Measurements from ENCODE around the gene CHURC1. TPM values are rescaled to one million over a fixed set of nuclear protein-coding genes. Genes with fewer than 3 reads are reported as not detected.
"Not testable (repeated sequence)": the region's sequence is repeated elsewhere in the genome, so short reads cannot be mapped to it uniquely, and the experiment has no call there.

CHURC1 gene
- total RNA-seq, 1 donor from 2014 or later, result 33.4 TPM

- H3K4me1 ChIP-seq (ENCODE audit: control insufficient read depth in 3 of 3, insufficient read depth in 3 of 3, low read length in 3 of 3), result no peaks in the 10 kb centered on the region
- H3K9me3 ChIP-seq (ENCODE audit: control insufficient read depth in 3 of 3, low read length in 3 of 3), result no peaks in the 10 kb centered on the region
- H3K9ac ChIP-seq (ENCODE audit: low read depth in 1 of 3, low read length in 3 of 3), result no peak overlapping the region
- H3K27ac ChIP-seq (ENCODE audit: low read depth, low read length), result no peak overlapping the region
- H3K36me3 ChIP-seq (ENCODE audit: control insufficient read depth in 3 of 3, insufficient read depth in 3 of 3, low read length in 3 of 3), result no peaks in the 10 kb centered on the region
- no peak overlapping the region for H3K4me3 ChIP-seq (ENCODE audit: low read length in 3 of 3)
- H3K27me3 ChIP-seq (ENCODE audit: control insufficient read depth in 3 of 3, insufficient read depth in 3 of 3, low read length in 3 of 3), result no peaks in the 10 kb centered on the region
These were observed 14.3 kb upstream of the CHURC1 start for GRCh38 chr14:64899958-64900357.

- H3K9me3 ChIP-seq (ENCODE audit: control insufficient read depth in 3 of 3, low read length in 3 of 3), result no peaks in the 10 kb centered on the region
- H3K4me3 ChIP-seq (ENCODE audit: low read length in 3 of 3), result no peak overlapping the region
- H3K27me3 ChIP-seq (ENCODE audit: control insufficient read depth in 3 of 3, insufficient read depth in 3 of 3, low read length in 3 of 3), result no peaks in the 10 kb centered on the region
- H3K4me1 ChIP-seq (ENCODE audit: control insufficient read depth in 3 of 3, insufficient read depth in 3 of 3, low read length in 3 of 3), result no peaks in the 10 kb centered on the region
- no peak overlapping the region for H3K27ac ChIP-seq (ENCODE audit: low read depth, low read length)
- no peak overlapping the region for H3K9ac ChIP-seq (ENCODE audit: low read depth in 1 of 3, low read length in 3 of 3)
- H3K36me3 ChIP-seq (ENCODE audit: control insufficient read depth in 3 of 3, insufficient read depth in 3 of 3, low read length in 3 of 3), result no peaks in the 10 kb centered on the region
These were observed 8.2 kb upstream of the CHURC1 start for GRCh38 chr14:64906022-64906421.

GRCh38 chr14:64910847-64911495 is 3.3 kb upstream of the CHURC1 start:
- Histone ChIP-seq H3K4me1 (ENCODE audit: control insufficient read depth in 3 of 3, insufficient read depth in 3 of 3, low read length in 3 of 3) (peaks cover 11 to 13% (median 12%) of the 10 kb centered on the region in 3 donors), H3K9ac (ENCODE audit: low read depth in 1 of 3, low read length in 3 of 3) (no peak overlapping the region), H3K27me3 (ENCODE audit: control insufficient read depth in 3 of 3, insufficient read depth in 3 of 3, low read length in 3 of 3) (no peaks in the 10 kb centered on the region), H3K27ac (ENCODE audit: low read depth, low read length) (no peak overlapping the region), H3K36me3 (ENCODE audit: control insufficient read depth in 3 of 3, insufficient read depth in 3 of 3, low read length in 3 of 3) (no peaks in the 10 kb centered on the region), H3K4me3 (ENCODE audit: low read length in 3 of 3) (no peak overlapping the region), H3K9me3 (ENCODE audit: control insufficient read depth in 3 of 3, low read length in 3 of 3) (no peaks in the 10 kb centered on the region)

- H3K4me1 ChIP-seq (ENCODE audit: control insufficient read depth in 3 of 3, insufficient read depth in 3 of 3, low read length in 3 of 3), result peaks cover 13 to 15% (median 14%) of the 10 kb centered on the region in 3 donors
- no peaks in the 10 kb centered on the region for H3K9me3 ChIP-seq (ENCODE audit: control insufficient read depth in 3 of 3, low read length in 3 of 3)
- no peak overlapping the region for H3K9ac ChIP-seq (ENCODE audit: low read depth in 1 of 3, low read length in 3 of 3)
- H3K36me3 ChIP-seq (ENCODE audit: control insufficient read depth in 3 of 3, insufficient read depth in 3 of 3, low read length in 3 of 3), result no peaks in the 10 kb centered on the region
- H3K4me3 ChIP-seq (ENCODE audit: low read length in 3 of 3), result no peak overlapping the region
- no peak overlapping the region for H3K27ac ChIP-seq (ENCODE audit: low read depth, low read length)
- H3K27me3 ChIP-seq (ENCODE audit: control insufficient read depth in 3 of 3, insufficient read depth in 3 of 3, low read length in 3 of 3), result no peaks in the 10 kb centered on the region
These were observed 2.0 kb upstream of the CHURC1 start for GRCh38 chr14:64912261-64912660.

GRCh38 chr14:64913477-64913876 is 778 bp upstream of the CHURC1 start:
- H3K9ac ChIP-seq (ENCODE audit: low read depth in 1 of 3, low read length in 3 of 3), result peak overlapping the region in 1 of 3 donors; percentile 97
- peak overlapping the region; percentile 94 for H3K27ac ChIP-seq (ENCODE audit: low read depth, low read length)
- H3K4me3 ChIP-seq (ENCODE audit: low read length in 3 of 3); H3K36me3 ChIP-seq (ENCODE audit: control insufficient read depth in 3 of 3, insufficient read depth in 3 of 3, low read length in 3 of 3); H3K27me3 ChIP-seq (ENCODE audit: control insufficient read depth in 3 of 3, insufficient read depth in 3 of 3, low read length in 3 of 3); H3K9me3 ChIP-seq (ENCODE audit: control insufficient read depth in 3 of 3, low read length in 3 of 3): not testable (repeated sequence)
- H3K4me1 ChIP-seq (ENCODE audit: control insufficient read depth in 3 of 3, insufficient read depth in 3 of 3, low read length in 3 of 3), result peaks cover 17 to 18% (median 18%) of the 10 kb centered on the region in 3 donors

- Histone ChIP-seq H3K4me3 (ENCODE audit: low read length in 3 of 3) (peak overlapping the region; percentile 84 to 97 (median 92)), H3K9me3 (ENCODE audit: control insufficient read depth in 3 of 3, low read length in 3 of 3) (no peaks in the 10 kb centered on the region), H3K36me3 (ENCODE audit: control insufficient read depth in 3 of 3, insufficient read depth in 3 of 3, low read length in 3 of 3) (no peaks in the 10 kb centered on the region), H3K27ac (ENCODE audit: low read depth, low read length) (peak overlapping the region; percentile 94), H3K4me1 (ENCODE audit: control insufficient read depth in 3 of 3, insufficient read depth in 3 of 3, low read length in 3 of 3) (peaks cover 18 to 24% (median 22%) of the 10 kb centered on the region in 3 donors), H3K27me3 (ENCODE audit: control insufficient read depth in 3 of 3, insufficient read depth in 3 of 3, low read length in 3 of 3) (no peaks in the 10 kb centered on the region), H3K9ac (ENCODE audit: low read depth in 1 of 3, low read length in 3 of 3) (peak overlapping the region; percentile 97 to 99 (median 98))
These were observed 772 bp downstream of the CHURC1 start for GRCh38 chr14:64915029-64915424.

- Histone ChIP-seq H3K27ac (ENCODE audit: low read depth, low read length) (no peak overlapping the region), H3K36me3 (ENCODE audit: control insufficient read depth in 3 of 3, insufficient read depth in 3 of 3, low read length in 3 of 3) (no peaks in the 10 kb centered on the region), H3K9me3 (ENCODE audit: control insufficient read depth in 3 of 3, low read length in 3 of 3) (no peaks in the 10 kb centered on the region), H3K4me3 (ENCODE audit: low read length in 3 of 3) (peak overlapping the region in 2 of 3 donors; percentile 84 to 92), H3K4me1 (ENCODE audit: control insufficient read depth in 3 of 3, insufficient read depth in 3 of 3, low read length in 3 of 3) (peaks cover 18 to 24% (median 22%) of the 10 kb centered on the region in 3 donors), H3K9ac (ENCODE audit: low read depth in 1 of 3, low read length in 3 of 3) (no peak overlapping the region), H3K27me3 (ENCODE audit: control insufficient read depth in 3 of 3, insufficient read depth in 3 of 3, low read length in 3 of 3) (no peaks in the 10 kb centered on the region)
These were observed 1.5 kb downstream of the CHURC1 start for GRCh38 chr14:64915797-64916196.

- Histone ChIP-seq H3K9me3 (ENCODE audit: control insufficient read depth in 3 of 3, low read length in 3 of 3) (no peaks in the 10 kb centered on the region), H3K36me3 (ENCODE audit: control insufficient read depth in 3 of 3, insufficient read depth in 3 of 3, low read length in 3 of 3) (no peaks in the 10 kb centered on the region), H3K27ac (ENCODE audit: low read depth, low read length) (no peak overlapping the region), H3K9ac (ENCODE audit: low read depth in 1 of 3, low read length in 3 of 3) (no peak overlapping the region), H3K4me1 (ENCODE audit: control insufficient read depth in 3 of 3, insufficient read depth in 3 of 3, low read length in 3 of 3) (peaks cover 18 to 24% (median 22%) of the 10 kb centered on the region in 3 donors), H3K27me3 (ENCODE audit: control insufficient read depth in 3 of 3, insufficient read depth in 3 of 3, low read length in 3 of 3) (no peaks in the 10 kb centered on the region), H3K4me3 (ENCODE audit: low read length in 3 of 3) (no peak overlapping the region)
These were observed 4.0 kb downstream of the CHURC1 start for GRCh38 chr14:64918216-64918615.

- Histone ChIP-seq H3K4me3 (ENCODE audit: low read length in 3 of 3) (no peak overlapping the region), H3K27ac (ENCODE audit: low read depth, low read length) (no peak overlapping the region), H3K9ac (ENCODE audit: low read depth in 1 of 3, low read length in 3 of 3) (no peak overlapping the region), H3K9me3 (ENCODE audit: control insufficient read depth in 3 of 3, low read length in 3 of 3) (no peaks in the 10 kb centered on the region), H3K27me3 (ENCODE audit: control insufficient read depth in 3 of 3, insufficient read depth in 3 of 3, low read length in 3 of 3) (no peaks in the 10 kb centered on the region), H3K4me1 (ENCODE audit: control insufficient read depth in 3 of 3, insufficient read depth in 3 of 3, low read length in 3 of 3) (peaks cover 18 to 24% (median 22%) of the 10 kb centered on the region in 3 donors), H3K36me3 (ENCODE audit: control insufficient read depth in 3 of 3, insufficient read depth in 3 of 3, low read length in 3 of 3) (peaks cover 0 to 4% (median 3%) of the 10 kb centered on the region in 3 donors)
These were observed 5.0 kb downstream of the CHURC1 start for GRCh38 chr14:64919215-64919614.

- H3K36me3 ChIP-seq (ENCODE audit: control insufficient read depth in 3 of 3, insufficient read depth in 3 of 3, low read length in 3 of 3), result peaks cover 3 to 8% (median 6%) of the 10 kb centered on the region in 3 donors
- no peak overlapping the region for H3K9ac ChIP-seq (ENCODE audit: low read depth in 1 of 3, low read length in 3 of 3)
- H3K27ac ChIP-seq (ENCODE audit: low read depth, low read length), result no peak overlapping the region
These were observed 5.4 kb downstream of the CHURC1 start for GRCh38 chr14:64919618-64920017.

More at GRCh38 chr14:64919618-64920017, 5.4 kb downstream of the CHURC1 start:
- no peaks in the 10 kb centered on the region for H3K9me3 ChIP-seq (ENCODE audit: control insufficient read depth in 3 of 3, low read length in 3 of 3)
- peaks cover 18 to 24% (median 22%) of the 10 kb centered on the region in 3 donors for H3K4me1 ChIP-seq (ENCODE audit: control insufficient read depth in 3 of 3, insufficient read depth in 3 of 3, low read length in 3 of 3)
- H3K4me3 ChIP-seq (ENCODE audit: low read length in 3 of 3), result no peak overlapping the region
- no peaks in the 10 kb centered on the region for H3K27me3 ChIP-seq (ENCODE audit: control insufficient read depth in 3 of 3, insufficient read depth in 3 of 3, low read length in 3 of 3)

Data from skeletal muscle tissue (tissue), 4 donors.